ENCODE data around the gene ROCK2.

- TF ChIP-seq EZH2phosphoT487 (IDR thresholded peaks at IDR 0.05; ENCODE audit: low read depth, severe bottlenecking, unreplicated experiment): no peak
- no peak for TF ChIP-seq CTCF (IDR thresholded peaks at IDR 0.05; ENCODE audit: poor library complexity)
- TF ChIP-seq EZH2 (IDR thresholded peaks at IDR 0.05; ENCODE audit: borderline replicate concordance): no peak
Observed at GRCh38 chr2:11212645-11213044, 131.8 kb downstream of the ROCK2 start.
